Neural crest cell (in vitro differentiated cells): ENCODE results near the gene ZNF837. TPM values are rescaled to one million over a fixed set of nuclear protein-coding genes. Genes with fewer than 3 reads are reported as not detected.

Experiments
- DNase-seq: peaks from one replicate; pipeline ENCODE4 v3.0.0; 2021; ENCODE audit warnings: low read depth, mixed read lengths, low spot score
- H3K27ac Mint-ChIP-seq: one replicate; pipeline ENCODE4 v1.8.0; 2021; ENCODE audit warnings: mild to moderate bottlenecking, mixed read lengths; ENCODE audit not compliant: unreplicated experiment
- H3K27me3 Mint-ChIP-seq: 2 replicates; pipeline ENCODE4 v1.8.0; 2021; ENCODE audit warnings: low read depth, mild to moderate bottlenecking, mixed read lengths
- H3K36me3 Mint-ChIP-seq: 2 replicates; pipeline ENCODE4 v1.8.0; 2021; ENCODE audit warnings: low read depth, mild to moderate bottlenecking, mixed read lengths
- H3K4me1 Mint-ChIP-seq: 2 replicates; pipeline ENCODE4 v1.8.0; 2021; ENCODE audit warnings: mixed read lengths
- H3K4me3 Mint-ChIP-seq: one replicate; pipeline ENCODE4 v1.8.0; 2021; ENCODE audit warnings: mild to moderate bottlenecking, mixed read lengths
- H3K9me3 Mint-ChIP-seq: 2 replicates; pipeline ENCODE4 v1.8.0; 2021; ENCODE audit warnings: mixed read lengths
- total RNA-seq: library from RNA; stranded (reverse); gene quantifications from 2 replicates; pipeline ENCODE4 v1.2.1, GENCODE V29; 2021
- TF ChIP-seq, protein P1 (sequence below): fragments of 200-600 bp; sonication (generic); conservative IDR thresholded peaks from 2 replicates; pipeline ENCODE4 v1.5.0; 2021; ENCODE audit warnings: antibody characterized with exemption, mild to moderate bottlenecking

The ZNF837 gene
- total RNA-seq, 1 donor from 2014 or later, result 5.0 TPM

DNA sequence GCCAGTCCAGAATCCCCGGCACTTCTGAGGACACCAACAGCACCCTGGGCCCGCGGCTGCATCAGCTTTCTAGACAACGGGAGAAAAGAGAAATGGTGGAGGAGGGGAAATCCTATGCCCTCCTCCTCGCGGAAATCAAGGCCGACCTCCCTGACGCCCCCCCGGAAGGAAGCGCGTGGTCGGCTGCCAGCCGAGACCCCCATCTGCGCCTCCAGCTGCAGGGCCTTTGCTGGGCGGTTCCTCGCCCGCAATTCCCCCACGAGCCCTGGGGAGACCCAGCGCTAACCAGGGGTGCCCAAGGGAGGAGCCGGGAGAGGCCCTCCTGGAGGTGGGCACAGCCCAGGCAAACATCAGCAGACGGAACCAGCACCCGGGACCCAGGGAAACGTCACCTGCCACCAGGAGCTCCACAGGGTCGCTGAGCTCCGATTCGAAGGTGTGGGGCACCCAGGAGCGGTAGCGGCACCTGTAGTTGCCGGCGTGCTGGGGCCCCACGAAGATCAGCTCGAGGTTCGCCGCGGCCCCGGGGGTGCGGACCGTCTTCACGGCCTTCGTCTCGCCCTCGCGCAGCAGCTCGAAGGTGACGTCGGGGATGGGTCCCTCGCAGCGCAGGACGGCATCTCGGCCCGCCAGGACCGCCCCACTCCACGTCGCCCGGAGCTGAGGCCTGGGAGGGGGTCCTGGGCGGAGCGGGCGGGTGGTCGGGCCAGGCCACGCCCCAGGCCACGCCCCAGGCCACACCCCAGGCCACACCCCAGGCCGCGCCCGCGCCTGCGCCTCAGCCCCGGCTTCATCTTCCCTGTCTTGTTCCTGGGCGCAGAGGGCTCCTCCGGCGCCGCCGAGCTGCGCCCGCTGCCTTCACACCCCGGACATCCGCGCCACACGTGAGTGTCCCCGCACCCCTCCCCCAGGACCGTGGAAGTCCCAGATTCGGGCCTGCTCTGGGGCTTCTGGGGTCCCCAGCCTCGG is 33.6 kb downstream of the ZNF837 start:
- Mint-ChIP-seq H3K27me3 (peaks cover 18% of the 10 kb centered on the region), H3K4me3 (peak overlapping the region; percentile 95), H3K27ac (peak overlapping the region; percentile 87), H3K9me3 (no peaks in the 10 kb centered on the region), H3K4me1 (peaks cover 23% of the 10 kb centered on the region), H3K36me3 (peaks cover 6% of the 10 kb centered on the region)
- TF ChIP-seq, protein P1, sequence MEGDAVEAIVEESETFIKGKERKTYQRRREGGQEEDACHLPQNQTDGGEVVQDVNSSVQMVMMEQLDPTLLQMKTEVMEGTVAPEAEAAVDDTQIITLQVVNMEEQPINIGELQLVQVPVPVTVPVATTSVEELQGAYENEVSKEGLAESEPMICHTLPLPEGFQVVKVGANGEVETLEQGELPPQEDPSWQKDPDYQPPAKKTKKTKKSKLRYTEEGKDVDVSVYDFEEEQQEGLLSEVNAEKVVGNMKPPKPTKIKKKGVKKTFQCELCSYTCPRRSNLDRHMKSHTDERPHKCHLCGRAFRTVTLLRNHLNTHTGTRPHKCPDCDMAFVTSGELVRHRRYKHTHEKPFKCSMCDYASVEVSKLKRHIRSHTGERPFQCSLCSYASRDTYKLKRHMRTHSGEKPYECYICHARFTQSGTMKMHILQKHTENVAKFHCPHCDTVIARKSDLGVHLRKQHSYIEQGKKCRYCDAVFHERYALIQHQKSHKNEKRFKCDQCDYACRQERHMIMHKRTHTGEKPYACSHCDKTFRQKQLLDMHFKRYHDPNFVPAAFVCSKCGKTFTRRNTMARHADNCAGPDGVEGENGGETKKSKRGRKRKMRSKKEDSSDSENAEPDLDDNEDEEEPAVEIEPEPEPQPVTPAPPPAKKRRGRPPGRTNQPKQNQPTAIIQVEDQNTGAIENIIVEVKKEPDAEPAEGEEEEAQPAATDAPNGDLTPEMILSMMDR, result no peak
- DNase-seq, result peak; percentile 63

DNA sequence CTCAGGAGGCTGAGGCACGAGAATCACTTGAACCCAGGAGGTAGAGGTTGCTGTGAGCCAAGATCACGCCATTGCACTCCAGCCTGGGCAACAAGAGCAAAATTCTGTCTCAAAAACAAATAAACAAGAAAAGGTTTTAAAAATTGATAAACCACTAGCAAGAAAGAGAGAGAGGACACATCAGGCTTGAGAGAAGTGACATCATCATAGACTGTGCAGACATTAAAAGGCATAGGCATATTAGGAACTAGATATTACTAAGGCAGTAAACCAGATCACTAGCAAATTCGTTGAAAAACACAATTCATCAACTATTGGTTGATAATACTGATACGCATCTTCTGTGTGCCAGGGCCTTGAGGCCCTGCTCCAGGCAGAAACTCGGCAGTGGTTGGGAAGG is 35.3 kb downstream of the ZNF837 start:
- peak overlapping the region; percentile 91 for H3K4me3 Mint-ChIP-seq
- H3K27me3 Mint-ChIP-seq, result peaks cover 18% of the 10 kb centered on the region
- H3K36me3 Mint-ChIP-seq, result peaks cover 9% of the 10 kb centered on the region
- no peak for DNase-seq
- no peak overlapping the region for H3K27ac Mint-ChIP-seq
- H3K4me1 Mint-ChIP-seq, result peaks cover 23% of the 10 kb centered on the region
- H3K9me3 Mint-ChIP-seq, result no peaks in the 10 kb centered on the region
- TF ChIP-seq, protein P1, result no peak

DNA sequence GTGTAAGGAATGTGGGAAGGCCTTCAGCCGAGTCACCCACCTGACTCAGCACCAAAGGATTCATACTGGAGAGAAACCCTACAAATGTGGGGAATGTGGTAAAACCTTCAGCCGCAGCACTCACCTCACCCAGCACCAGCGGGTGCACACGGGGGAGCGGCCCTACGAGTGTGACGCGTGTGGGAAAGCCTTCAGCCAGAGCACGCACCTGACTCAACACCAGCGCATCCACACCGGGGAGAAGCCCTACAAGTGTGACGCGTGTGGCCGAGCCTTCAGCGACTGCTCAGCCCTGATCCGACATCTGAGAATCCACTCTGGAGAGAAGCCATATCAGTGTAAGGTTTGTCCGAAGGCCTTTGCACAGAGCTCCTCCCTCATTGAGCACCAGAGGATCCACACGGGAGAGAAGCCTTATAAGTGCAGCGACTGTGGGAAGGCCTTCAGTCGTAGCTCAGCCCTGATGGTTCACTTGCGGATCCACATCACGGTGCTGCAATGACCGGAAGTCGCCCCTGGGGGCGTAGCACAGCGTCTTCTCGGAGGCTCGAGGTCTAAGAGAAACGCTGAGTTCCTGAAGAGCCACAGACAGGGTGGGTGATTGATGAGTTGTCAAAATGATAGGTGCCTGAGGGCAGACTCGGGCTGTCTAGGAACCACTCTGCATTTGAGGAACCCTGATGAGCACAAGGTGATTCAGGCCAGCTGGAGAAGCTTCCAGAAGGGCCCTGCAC is 41.8 kb downstream of the ZNF837 start:
- Mint-ChIP-seq H3K27ac (no peak overlapping the region), H3K4me1 (no peaks in the 10 kb centered on the region), H3K36me3 (peaks cover 27% of the 10 kb centered on the region), H3K4me3 (no peak overlapping the region), H3K9me3 (no peaks in the 10 kb centered on the region), H3K27me3 (no peaks in the 10 kb centered on the region)
- TF ChIP-seq, protein P1, result peak; percentile 47
- DNase-seq, result peak; percentile 26

DNA sequence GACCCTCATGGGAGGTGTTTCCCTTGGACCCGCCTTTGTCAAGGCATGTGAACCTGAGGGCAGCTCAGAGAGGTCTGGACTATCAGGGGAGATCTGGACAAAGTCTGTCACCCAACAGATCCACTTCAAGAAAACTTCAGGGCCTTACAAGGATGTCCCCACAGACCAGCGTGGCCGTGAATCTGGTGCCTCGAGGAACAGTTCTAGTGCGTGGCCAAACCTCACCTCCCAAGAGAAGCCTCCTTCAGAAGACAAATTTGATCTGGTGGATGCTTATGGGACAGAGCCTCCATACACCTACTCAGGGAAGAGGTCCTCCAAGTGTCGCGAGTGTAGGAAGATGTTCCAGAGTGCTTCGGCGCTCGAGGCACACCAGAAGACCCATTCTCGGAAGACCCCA is 42.5 kb downstream of the ZNF837 start:
- Mint-ChIP-seq H3K27ac (no peak overlapping the region), H3K4me3 (no peak overlapping the region), H3K9me3 (no peaks in the 10 kb centered on the region), H3K36me3 (peaks cover 27% of the 10 kb centered on the region), H3K4me1 (no peaks in the 10 kb centered on the region), H3K27me3 (no peaks in the 10 kb centered on the region)
- no peak for DNase-seq
- TF ChIP-seq, protein P1, result no peak

DNA sequence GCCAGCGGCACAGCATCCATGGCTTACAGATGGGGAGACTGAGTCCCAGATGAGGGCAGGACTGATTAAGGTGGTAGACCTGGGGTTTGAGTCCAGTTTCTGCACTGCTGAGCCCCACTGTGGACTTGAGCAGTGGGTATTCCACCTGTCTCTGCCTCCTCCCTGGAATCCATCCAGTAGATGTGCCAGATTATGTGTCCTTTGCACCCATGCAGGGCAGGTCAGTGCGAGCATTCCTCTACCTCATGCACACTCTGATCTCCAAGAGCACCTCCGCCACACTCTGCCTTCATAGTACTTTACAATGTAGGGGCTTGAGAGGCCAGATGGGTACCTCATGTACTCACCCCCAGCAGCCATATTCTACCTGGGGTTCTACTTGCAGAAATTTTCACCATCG is 44.0 kb downstream of the ZNF837 start:
- H3K4me3 Mint-ChIP-seq, result no peak overlapping the region
- no peaks in the 10 kb centered on the region for H3K9me3 Mint-ChIP-seq
- DNase-seq, result no peak
- H3K27me3 Mint-ChIP-seq, result no peaks in the 10 kb centered on the region
- H3K27ac Mint-ChIP-seq, result no peak overlapping the region
- H3K4me1 Mint-ChIP-seq, result no peaks in the 10 kb centered on the region
- TF ChIP-seq, protein P1, result no peak
- peaks cover 24% of the 10 kb centered on the region for H3K36me3 Mint-ChIP-seq
